Measurements from ENCODE around the gene GMEB2. TPM values are rescaled to one million over a fixed set of nuclear protein-coding genes. Genes with fewer than 3 reads are reported as not detected.
"Not testable (repeated sequence)": the region's sequence is repeated elsewhere in the genome, so short reads cannot be mapped to it uniquely, and the experiment has no call there.

Gene GMEB2
- total RNA-seq, 1 donor from 2014 or later: 6.1 TPM

GRCh38 chr20:63641792-63642523 lies 15.1 kb upstream of the GMEB2 start:
- intact Hi-C loops (cut with DNase I): no loop called here
- DNase-seq (ENCODE audit: missing footprints): peak; percentile 96
- peak; percentile 90 for ATAC-seq

- peak; percentile 20 for ATAC-seq
- intact Hi-C loops (cut with DNase I): no loop called here
Observed at GRCh38 chr20:63641146-63641791, 14.4 kb upstream of the GMEB2 start.

GRCh38 chr20:63640686-63641085 lies 13.8 kb upstream of the GMEB2 start:
- intact Hi-C loops (cut with DNase I); ATAC-seq; DNase-seq (ENCODE audit: missing footprints): not testable (repeated sequence)

More at GRCh38 chr20:63641146-63641791, 14.4 kb upstream of the GMEB2 start:
- DNase-seq (ENCODE audit: missing footprints): no peak

GRCh38 chr20:63640086-63640485 lies 13.2 kb upstream of the GMEB2 start:
- ATAC-seq (no peak), DNase-seq (ENCODE audit: missing footprints) (no peak)
- intact Hi-C loops (cut with DNase I): no loop called here

GRCh38 chr20:63639093-63639975 lies 12.4 kb upstream of the GMEB2 start:
- ATAC-seq (peak; percentile 8), DNase-seq (ENCODE audit: missing footprints) (no peak)
- intact Hi-C loops (cut with DNase I): no loop called here

- intact Hi-C loops (cut with DNase I): no loop called here
- no peak for DNase-seq (ENCODE audit: missing footprints)
- ATAC-seq: no peak
Observed at GRCh38 chr20:63636752-63637628, 10.1 kb upstream of the GMEB2 start.

GRCh38 chr20:63635431-63636141 lies 8.7 kb upstream of the GMEB2 start:
- DNase-seq (ENCODE audit: missing footprints) (no peak), ATAC-seq (no peak)
- intact Hi-C loops (cut with DNase I): no loop called here

- intact Hi-C loops (cut with DNase I): no loop called here
- ATAC-seq: no peak
- DNase-seq (ENCODE audit: missing footprints): no peak
Observed at GRCh38 chr20:63633732-63634131, 6.8 kb upstream of the GMEB2 start.

- ATAC-seq; intact Hi-C loops (cut with DNase I); DNase-seq (ENCODE audit: missing footprints): not testable (repeated sequence)
Observed at GRCh38 chr20:63631426-63631825, 4.5 kb upstream of the GMEB2 start.

- intact Hi-C loops (cut with DNase I); DNase-seq (ENCODE audit: missing footprints); ATAC-seq: not testable (repeated sequence)
Observed at GRCh38 chr20:63630956-63631355, 4.1 kb upstream of the GMEB2 start.

- no peak for DNase-seq (ENCODE audit: missing footprints)
Observed at GRCh38 chr20:63628246-63628975, 1.5 kb upstream of the GMEB2 start.

GRCh38 chr20:63627751-63628245 lies 897 bp upstream of the GMEB2 start:
- intact Hi-C loops (cut with DNase I): loop anchor here (5.0 kb wide), 1 partner anchor 345 kb away; no protein-coding TSS in a partner anchor
- ATAC-seq (peak; percentile 1), DNase-seq (ENCODE audit: missing footprints) (no peak)

More at GRCh38 chr20:63628246-63628975, 1.5 kb upstream of the GMEB2 start:
- intact Hi-C loops (cut with DNase I): loop anchor here (5.0 kb wide), 1 partner anchor 344 kb away; no protein-coding TSS in a partner anchor
- peak; percentile 39 for ATAC-seq

- DNase-seq (ENCODE audit: missing footprints) (peak; percentile 99), ATAC-seq (peak; percentile 94)
- intact Hi-C loops (cut with DNase I): loop anchor here (5.0 kb wide), 1 partner anchor 345 kb away; no protein-coding TSS in a partner anchor
Observed at GRCh38 chr20:63627129-63627750, 339 bp upstream of the GMEB2 start.

GRCh38 chr20:63625771-63626423 lies 1.0 kb downstream of the GMEB2 start:
- intact Hi-C loops (cut with DNase I): loop anchor here (1.0 to 5.0 kb wide), 2 partner anchors 32 to 346 kb away; partner anchors contain the start of gene RTEL1
- ATAC-seq (no peak), DNase-seq (ENCODE audit: missing footprints) (no peak)

GRCh38 chr20:63624486-63624885 lies 2.4 kb downstream of the GMEB2 start:
- ATAC-seq: no peak
- intact Hi-C loops (cut with DNase I): no loop called here
- DNase-seq (ENCODE audit: missing footprints): no peak

GRCh38 chr20:63622732-63623131 lies 4.2 kb downstream of the GMEB2 start:
- no peak for DNase-seq (ENCODE audit: missing footprints)

More at GRCh38 chr20:63622732-63623131, 4.2 kb downstream of the GMEB2 start:
- no peak for ATAC-seq
- intact Hi-C loops (cut with DNase I): no loop called here
